ENCODE measurements around the gene CRTAP. TPM values are rescaled to one million over a fixed set of nuclear protein-coding genes. Genes with fewer than 3 reads are reported as not detected.

CRTAP gene
- total and polyA plus RNA-seq, 2 experiments from 2014 or later = 71.9 to 210 TPM

DNA sequence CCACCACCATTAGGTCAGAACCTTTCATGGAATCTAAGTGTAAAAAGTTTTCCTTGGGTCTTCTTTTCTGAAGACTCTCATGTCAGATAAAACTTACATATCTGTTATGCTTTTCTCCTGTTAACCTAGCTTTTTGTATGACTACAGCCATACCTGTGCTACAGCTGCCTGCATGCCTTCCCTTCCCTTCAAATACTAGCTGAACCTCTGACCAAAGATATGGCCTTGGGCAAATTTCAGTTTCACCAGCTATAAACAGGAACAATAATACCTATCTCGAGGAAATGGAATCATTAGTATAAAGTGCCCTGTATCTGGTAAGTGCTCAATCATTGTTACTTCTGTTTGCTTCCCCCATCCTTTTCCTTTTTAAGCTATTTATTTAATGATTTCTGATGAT, 41.9 kb upstream of the CRTAP start:
- H3K27me3 Mint-ChIP-seq (ENCODE audit: insufficient read depth, low read depth, poor library complexity) = peaks cover 3% of the 10 kb centered on the region
- Histone ChIP-seq H3K36me3 (ENCODE audit: insufficient read depth) (no peaks in the 10 kb centered on the region), H3K27ac (ENCODE audit: low read depth) (no peak overlapping the region), H3K4me3 (no peak overlapping the region), H3K4me2 (no peak overlapping the region), H4K20me1 (replicated peaks; ENCODE audit: insufficient read depth) (peaks cover 9% of the 10 kb centered on the region; the same call in 1 of the 2 replicates), H3K4me1 (ENCODE audit: insufficient read depth) (no peaks in the 10 kb centered on the region), H3K79me2 (replicated peaks; ENCODE audit: insufficient read depth) (0 out of 2 replicates have a peak, but pooled peaks cover 3% of the 10 kb centered on the region), H2AFZ (no peak overlapping the region), H3F3A (replicated peaks; ENCODE audit: low read depth) (no peaks in the 10 kb centered on the region), H3K27me3 (ENCODE audit: insufficient read depth) (no peaks in the 10 kb centered on the region), H3K9me2 (ENCODE audit: insufficient read depth) (no peaks in the 10 kb centered on the region)
- H3K9me3 Mint-ChIP-seq = no peaks in the 10 kb centered on the region
- no peak overlapping the region for H3K4me3 Mint-ChIP-seq
- ATAC-seq (no peak), DNase-seq (ENCODE audit: low spot score) (no peak)
- H3K27ac Mint-ChIP-seq = no peak overlapping the region
- H3K4me1 Mint-ChIP-seq = peaks cover 14% of the 10 kb centered on the region
- H3K36me3 Mint-ChIP-seq (ENCODE audit: low read depth) = peaks cover 6% of the 10 kb centered on the region; the same call in 1 of the 3 replicates
- TF ChIP-seq, protein P1, sequence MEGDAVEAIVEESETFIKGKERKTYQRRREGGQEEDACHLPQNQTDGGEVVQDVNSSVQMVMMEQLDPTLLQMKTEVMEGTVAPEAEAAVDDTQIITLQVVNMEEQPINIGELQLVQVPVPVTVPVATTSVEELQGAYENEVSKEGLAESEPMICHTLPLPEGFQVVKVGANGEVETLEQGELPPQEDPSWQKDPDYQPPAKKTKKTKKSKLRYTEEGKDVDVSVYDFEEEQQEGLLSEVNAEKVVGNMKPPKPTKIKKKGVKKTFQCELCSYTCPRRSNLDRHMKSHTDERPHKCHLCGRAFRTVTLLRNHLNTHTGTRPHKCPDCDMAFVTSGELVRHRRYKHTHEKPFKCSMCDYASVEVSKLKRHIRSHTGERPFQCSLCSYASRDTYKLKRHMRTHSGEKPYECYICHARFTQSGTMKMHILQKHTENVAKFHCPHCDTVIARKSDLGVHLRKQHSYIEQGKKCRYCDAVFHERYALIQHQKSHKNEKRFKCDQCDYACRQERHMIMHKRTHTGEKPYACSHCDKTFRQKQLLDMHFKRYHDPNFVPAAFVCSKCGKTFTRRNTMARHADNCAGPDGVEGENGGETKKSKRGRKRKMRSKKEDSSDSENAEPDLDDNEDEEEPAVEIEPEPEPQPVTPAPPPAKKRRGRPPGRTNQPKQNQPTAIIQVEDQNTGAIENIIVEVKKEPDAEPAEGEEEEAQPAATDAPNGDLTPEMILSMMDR (conservative IDR thresholded peaks at IDR 0.05; ENCODE audit: low read depth in 2 of 2) = no peak

DNA sequence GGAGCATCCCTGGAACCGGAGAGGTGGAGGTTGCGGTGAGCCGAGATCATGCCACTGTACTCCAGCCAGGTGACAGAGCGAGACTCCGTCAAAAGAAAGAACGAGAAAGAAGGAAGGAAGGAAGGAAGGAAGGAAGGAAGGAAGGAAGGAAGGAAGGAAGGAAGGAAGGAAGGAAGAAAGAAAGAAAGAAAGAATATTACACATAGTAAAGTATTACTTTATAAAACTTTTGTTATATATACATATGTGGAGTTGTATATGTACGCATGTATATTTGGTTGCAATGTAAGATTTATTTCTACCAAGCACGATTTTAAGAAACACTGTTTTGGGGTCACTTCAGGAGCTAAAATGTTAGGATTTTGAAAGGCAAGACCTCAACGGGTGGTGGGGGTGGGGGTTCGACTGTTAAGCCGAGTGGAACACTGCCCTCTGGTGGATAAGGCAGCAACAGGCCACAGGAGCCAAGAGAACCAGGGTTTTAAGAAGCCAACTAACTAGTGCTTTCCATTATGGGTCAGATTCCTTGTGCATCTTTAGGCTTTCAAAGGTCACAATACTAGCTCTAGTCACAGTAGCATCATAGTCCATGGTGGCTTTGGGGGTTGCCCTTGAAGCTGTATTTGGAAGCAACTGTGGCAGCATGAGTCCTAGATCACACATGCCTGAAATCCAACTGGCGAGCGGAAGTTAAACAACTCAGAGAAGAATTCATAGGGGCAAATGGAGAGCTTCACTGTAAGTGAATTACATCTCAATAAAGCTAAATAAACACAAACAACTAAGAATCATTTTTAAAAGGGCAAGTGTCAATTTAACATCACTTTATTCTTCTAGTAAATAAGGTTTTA, 39.4 kb upstream of the CRTAP start:
- H3K4me2 ChIP-seq = no peak overlapping the region
- Mint-ChIP-seq H3K36me3 (ENCODE audit: low read depth) (peaks cover 6% of the 10 kb centered on the region; the same call in 1 of the 3 replicates), H3K27ac (no peak overlapping the region), H3K27me3 (ENCODE audit: insufficient read depth, low read depth, poor library complexity) (peaks cover 3% of the 10 kb centered on the region), H3K9me3 (no peaks in the 10 kb centered on the region), H3K4me1 (peaks cover 14% of the 10 kb centered on the region), H3K4me3 (no peak overlapping the region)
- H3K27me3 ChIP-seq (ENCODE audit: insufficient read depth) = no peaks in the 10 kb centered on the region
- DNase-seq (ENCODE audit: low spot score) (peak; percentile 93), ATAC-seq (peak; percentile 93)
- no peak overlapping the region for H3K27ac ChIP-seq (ENCODE audit: low read depth)
- H3F3A ChIP-seq (replicated peaks; ENCODE audit: low read depth) = no peaks in the 10 kb centered on the region
- no peaks in the 10 kb centered on the region for H3K4me1 ChIP-seq (ENCODE audit: insufficient read depth)
- peaks cover 12% of the 10 kb centered on the region for H4K20me1 ChIP-seq (replicated peaks; ENCODE audit: insufficient read depth)
- H3K4me3 ChIP-seq = no peak overlapping the region
- no peak overlapping the region for H2AFZ ChIP-seq
- no peak for TF ChIP-seq ZNF331 (CRISPR knock-in tag; IDR thresholded peaks at IDR 0.05; ENCODE audit: low read depth)
- TF ChIP-seq, protein P1 (conservative IDR thresholded peaks at IDR 0.05; ENCODE audit: low read depth in 2 of 2) = peak; percentile 95 to 97
- H3K9me2 ChIP-seq (ENCODE audit: insufficient read depth) = no peaks in the 10 kb centered on the region
- peaks cover 11% of the 10 kb centered on the region; the same call in 1 of the 2 replicates for H3K79me2 ChIP-seq (replicated peaks; ENCODE audit: insufficient read depth)
- no peaks in the 10 kb centered on the region for H3K36me3 ChIP-seq (ENCODE audit: insufficient read depth)

DNA sequence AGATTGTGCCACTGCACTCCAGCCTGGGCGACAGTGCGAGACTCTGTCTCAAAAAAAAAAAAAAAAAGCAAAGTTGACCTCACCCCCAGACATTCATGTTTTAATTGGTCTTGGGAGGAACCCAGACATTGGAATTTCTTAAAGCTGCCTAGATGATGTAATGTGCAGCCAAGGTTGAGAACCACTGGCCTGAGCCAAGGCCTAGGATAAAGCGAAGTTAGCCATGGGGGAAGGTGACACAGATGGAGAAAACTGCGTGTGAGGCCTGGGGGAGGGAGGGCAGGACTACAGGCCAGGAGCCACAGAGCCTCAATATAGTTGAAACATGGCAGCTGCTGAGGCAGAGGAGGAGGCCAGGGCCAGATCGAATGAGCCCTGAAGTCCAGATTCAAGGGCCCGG, 37.8 kb upstream of the CRTAP start:
- H3K27ac Mint-ChIP-seq = peak overlapping the region; percentile 54; the same call in 1 of the 2 replicates
- DNase-seq (ENCODE audit: low spot score) (no peak), ATAC-seq (no peak)
- TF ChIP-seq ZNF114 (CRISPR knock-in tag; IDR thresholded peaks at IDR 0.05) (no peak), ZNF331 (CRISPR knock-in tag; IDR thresholded peaks at IDR 0.05; ENCODE audit: low read depth) (no peak), POLR2AphosphoS5 (IDR thresholded peaks at IDR 0.05; ENCODE audit: low read depth) (no peak), NANOG (IDR thresholded peaks at IDR 0.05; ENCODE audit: borderline replicate concordance) (no peak)
- TF ChIP-seq, protein P1 (conservative IDR thresholded peaks at IDR 0.05; ENCODE audit: low read depth in 2 of 2) = no peak
- TF ChIP-seq, protein P2, sequence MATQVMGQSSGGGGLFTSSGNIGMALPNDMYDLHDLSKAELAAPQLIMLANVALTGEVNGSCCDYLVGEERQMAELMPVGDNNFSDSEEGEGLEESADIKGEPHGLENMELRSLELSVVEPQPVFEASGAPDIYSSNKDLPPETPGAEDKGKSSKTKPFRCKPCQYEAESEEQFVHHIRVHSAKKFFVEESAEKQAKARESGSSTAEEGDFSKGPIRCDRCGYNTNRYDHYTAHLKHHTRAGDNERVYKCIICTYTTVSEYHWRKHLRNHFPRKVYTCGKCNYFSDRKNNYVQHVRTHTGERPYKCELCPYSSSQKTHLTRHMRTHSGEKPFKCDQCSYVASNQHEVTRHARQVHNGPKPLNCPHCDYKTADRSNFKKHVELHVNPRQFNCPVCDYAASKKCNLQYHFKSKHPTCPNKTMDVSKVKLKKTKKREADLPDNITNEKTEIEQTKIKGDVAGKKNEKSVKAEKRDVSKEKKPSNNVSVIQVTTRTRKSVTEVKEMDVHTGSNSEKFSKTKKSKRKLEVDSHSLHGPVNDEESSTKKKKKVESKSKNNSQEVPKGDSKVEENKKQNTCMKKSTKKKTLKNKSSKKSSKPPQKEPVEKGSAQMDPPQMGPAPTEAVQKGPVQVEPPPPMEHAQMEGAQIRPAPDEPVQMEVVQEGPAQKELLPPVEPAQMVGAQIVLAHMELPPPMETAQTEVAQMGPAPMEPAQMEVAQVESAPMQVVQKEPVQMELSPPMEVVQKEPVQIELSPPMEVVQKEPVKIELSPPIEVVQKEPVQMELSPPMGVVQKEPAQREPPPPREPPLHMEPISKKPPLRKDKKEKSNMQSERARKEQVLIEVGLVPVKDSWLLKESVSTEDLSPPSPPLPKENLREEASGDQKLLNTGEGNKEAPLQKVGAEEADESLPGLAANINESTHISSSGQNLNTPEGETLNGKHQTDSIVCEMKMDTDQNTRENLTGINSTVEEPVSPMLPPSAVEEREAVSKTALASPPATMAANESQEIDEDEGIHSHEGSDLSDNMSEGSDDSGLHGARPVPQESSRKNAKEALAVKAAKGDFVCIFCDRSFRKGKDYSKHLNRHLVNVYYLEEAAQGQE (IDR thresholded peaks at IDR 0.05; ENCODE audit: unreplicated experiment) = no peak

More for the DNA sequence above, 37.8 kb upstream of the CRTAP start:
- Mint-ChIP-seq H3K36me3 (ENCODE audit: low read depth) (peaks cover 6% of the 10 kb centered on the region; the same call in 1 of the 3 replicates), H3K9me3 (no peaks in the 10 kb centered on the region), H3K4me1 (peaks cover 15% of the 10 kb centered on the region), H3K4me3 (no peak overlapping the region), H3K27me3 (ENCODE audit: insufficient read depth, low read depth, poor library complexity) (peaks cover 5% of the 10 kb centered on the region)
- Histone ChIP-seq H3K79me2 (replicated peaks; ENCODE audit: insufficient read depth) (peaks cover 11% of the 10 kb centered on the region; the same call in 1 of the 2 replicates), H3K9me2 (ENCODE audit: insufficient read depth) (no peaks in the 10 kb centered on the region), H3K27ac (ENCODE audit: low read depth) (no peak overlapping the region), H3K4me3 (no peak overlapping the region), H3K4me2 (no peak overlapping the region), H3K36me3 (ENCODE audit: insufficient read depth) (no peaks in the 10 kb centered on the region), H4K20me1 (replicated peaks; ENCODE audit: insufficient read depth) (peaks cover 12% of the 10 kb centered on the region), H3K4me1 (ENCODE audit: insufficient read depth) (no peaks in the 10 kb centered on the region), H2AFZ (no peak overlapping the region), H3K27me3 (ENCODE audit: insufficient read depth) (no peaks in the 10 kb centered on the region), H3F3A (replicated peaks; ENCODE audit: low read depth) (no peaks in the 10 kb centered on the region)
